ENCODE results near the gene GALNTL6. TPM values are rescaled to one million over a fixed set of nuclear protein-coding genes. Genes with fewer than 3 reads are reported as not detected.

Gene GALNTL6
- total RNA-seq, 1 donor from 2014 or later: not detected

DNA sequence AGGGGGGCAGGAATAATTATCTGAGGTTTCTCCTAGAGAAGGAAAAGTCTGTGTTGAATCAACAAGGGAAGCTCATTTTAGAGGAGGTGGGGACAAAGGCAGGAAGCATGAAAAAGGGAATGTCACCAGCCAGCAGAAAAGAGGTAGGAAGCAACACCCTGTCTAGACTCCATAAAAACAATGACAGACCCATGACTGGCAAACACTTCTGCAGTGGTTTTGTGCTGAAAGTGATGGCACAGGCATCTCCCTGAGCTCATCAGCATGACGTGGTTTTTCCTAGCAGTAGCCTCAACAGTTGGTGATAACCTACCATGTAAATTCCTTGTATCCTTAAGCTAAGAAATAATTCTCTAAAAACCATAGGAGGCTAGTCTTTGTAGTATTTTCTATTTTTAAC is 1244.7 kb downstream of the GALNTL6 start:
- Histone ChIP-seq H3K27me3 (ENCODE audit: low read depth) (peaks cover under 1% of the 10 kb centered on the region), H3K36me3 (no peaks in the 10 kb centered on the region), H3K27ac (replicated peaks) (peak overlapping the region; percentile 50), H3K9me3 (replicated peaks) (peaks cover 4% of the 10 kb centered on the region), H3K4me3 (no peak overlapping the region), H3K4me1 (peaks cover 10% of the 10 kb centered on the region)
- no peak for TF ChIP-seq CTCF (IDR thresholded peaks at IDR 0.05; ENCODE audit: borderline replicate concordance)
- intact Hi-C loops (cut with micrococcal nuclease): no loop called here
- DNase-seq: no peak

- Histone ChIP-seq H3K9me3 (replicated peaks) (peaks cover 30% of the 10 kb centered on the region), H3K27ac (replicated peaks) (no peak overlapping the region), H3K4me1 (peaks cover 10% of the 10 kb centered on the region), H3K4me3 (no peak overlapping the region), H3K36me3 (no peaks in the 10 kb centered on the region), H3K27me3 (ENCODE audit: low read depth) (no peaks in the 10 kb centered on the region)
- intact Hi-C loops (cut with micrococcal nuclease): no loop called here
- TF ChIP-seq CTCF (IDR thresholded peaks at IDR 0.05; ENCODE audit: borderline replicate concordance): no peak
- no peak for DNase-seq
Measured at GRCh38 chr4:173061160-173061559, 1248.0 kb downstream of the GALNTL6 start.

DNA sequence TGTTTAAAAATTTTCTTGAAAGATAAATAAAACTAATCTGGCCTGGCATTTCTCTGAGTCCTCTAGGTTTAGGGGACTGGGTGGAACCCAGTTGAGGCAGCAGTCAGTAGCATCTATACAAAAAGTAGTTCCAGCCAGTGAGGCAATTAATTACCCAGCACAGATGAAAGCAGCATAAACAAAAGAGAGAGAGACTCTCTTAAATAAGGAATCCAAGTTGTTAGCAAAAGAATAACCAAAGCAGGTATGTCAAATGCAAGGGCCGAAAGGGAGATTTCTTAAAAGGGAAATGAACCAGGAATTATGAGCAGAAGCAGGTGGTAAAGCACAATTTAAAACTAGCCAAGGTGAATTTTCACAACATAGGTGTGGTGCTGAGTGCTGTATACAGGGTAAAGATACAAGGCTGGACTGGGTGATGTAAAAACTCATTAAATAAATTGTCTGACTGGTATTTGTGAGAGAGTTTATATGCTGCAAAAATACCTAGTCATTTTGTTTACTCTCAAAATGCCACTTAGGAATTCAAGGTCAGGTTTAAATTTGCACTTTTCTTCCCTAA is 1260.8 kb downstream of the GALNTL6 start:
- Histone ChIP-seq H3K36me3 (no peaks in the 10 kb centered on the region), H3K4me1 (no peaks in the 10 kb centered on the region), H3K4me3 (no peak overlapping the region), H3K9me3 (replicated peaks) (peaks cover 35% of the 10 kb centered on the region), H3K27me3 (ENCODE audit: low read depth) (no peaks in the 10 kb centered on the region), H3K27ac (replicated peaks) (no peak overlapping the region)
- no peak for TF ChIP-seq CTCF (IDR thresholded peaks at IDR 0.05; ENCODE audit: borderline replicate concordance)
- DNase-seq: no peak
- intact Hi-C loops (cut with micrococcal nuclease): no loop called here

GRCh38 chr4:173074501-173074946 is 1261.3 kb downstream of the GALNTL6 start:
- intact Hi-C loops (cut with micrococcal nuclease): no loop called here
- no peak overlapping the region for H3K4me3 ChIP-seq
- no peaks in the 10 kb centered on the region for H3K4me1 ChIP-seq
- no peaks in the 10 kb centered on the region for H3K27me3 ChIP-seq (ENCODE audit: low read depth)
- H3K36me3 ChIP-seq: no peaks in the 10 kb centered on the region
- H3K27ac ChIP-seq (replicated peaks): no peak overlapping the region
- H3K9me3 ChIP-seq (replicated peaks): peaks cover 35% of the 10 kb centered on the region
- no peak for TF ChIP-seq CTCF (IDR thresholded peaks at IDR 0.05; ENCODE audit: borderline replicate concordance)
- no peak for DNase-seq

GRCh38 chr4:173076903-173077634 is 1263.9 kb downstream of the GALNTL6 start:
- intact Hi-C loops (cut with micrococcal nuclease): no loop called here
- no peak overlapping the region for H3K4me3 ChIP-seq

More at GRCh38 chr4:173076903-173077634, 1263.9 kb downstream of the GALNTL6 start:
- no peak for TF ChIP-seq CTCF (IDR thresholded peaks at IDR 0.05; ENCODE audit: borderline replicate concordance)
- no peak for DNase-seq
- no peaks in the 10 kb centered on the region for H3K4me1 ChIP-seq
- H3K9me3 ChIP-seq (replicated peaks): peaks cover 37% of the 10 kb centered on the region
- H3K36me3 ChIP-seq: no peaks in the 10 kb centered on the region
- H3K27me3 ChIP-seq (ENCODE audit: low read depth): no peaks in the 10 kb centered on the region
- no peak overlapping the region for H3K27ac ChIP-seq (replicated peaks)

All from left ventricle myocardium inferior (tissue), 1 donor.